Duodenal mucosa (tissue), 2 donors: ENCODE measurements around the gene HLA-DPA1.

Experiments
- H3K27ac ChIP-seq: one replicate; pipeline ENCODE4 v1.7.0; 2013; ENCODE audit warnings: low read depth, low read length
- H3K27me3 ChIP-seq, 2 donors: one replicate each; pipeline ENCODE4 v1.7.0; 2013; ENCODE audit warnings: low read length in 2 of 2, control low read depth in 1 of 2; ENCODE audit not compliant: insufficient read depth in 2 of 2, control insufficient read depth in 1 of 2
- H3K36me3 ChIP-seq, 2 donors: one replicate each; pipeline ENCODE4 v1.7.0; 2013; ENCODE audit warnings: low read length in 2 of 2, control low read depth in 1 of 2; ENCODE audit not compliant: insufficient read depth in 2 of 2, control insufficient read depth in 1 of 2
- H3K4me1 ChIP-seq, 2 donors: one replicate each; pipeline ENCODE4 v1.7.0; 2013; ENCODE audit warnings: low read length in 2 of 2, control low read depth in 1 of 2; ENCODE audit not compliant: insufficient read depth in 2 of 2, control insufficient read depth in 1 of 2
- H3K4me3 ChIP-seq, 2 donors: one replicate each; pipeline ENCODE4 v1.7.0; 2013; ENCODE audit warnings: low read length in 2 of 2, low read depth in 1 of 2
- H3K9ac ChIP-seq, 2 donors: one replicate each; pipeline ENCODE4 v1.7.0; 2013; ENCODE audit warnings: low read length in 2 of 2, low read depth in 1 of 2
- H3K9me3 ChIP-seq, 2 donors: one replicate each; pipeline ENCODE4 v1.7.0; 2013; ENCODE audit warnings: low read length in 2 of 2, control low read depth in 1 of 2; ENCODE audit not compliant: control insufficient read depth in 1 of 2

HLA-DPA1 gene

DNA sequence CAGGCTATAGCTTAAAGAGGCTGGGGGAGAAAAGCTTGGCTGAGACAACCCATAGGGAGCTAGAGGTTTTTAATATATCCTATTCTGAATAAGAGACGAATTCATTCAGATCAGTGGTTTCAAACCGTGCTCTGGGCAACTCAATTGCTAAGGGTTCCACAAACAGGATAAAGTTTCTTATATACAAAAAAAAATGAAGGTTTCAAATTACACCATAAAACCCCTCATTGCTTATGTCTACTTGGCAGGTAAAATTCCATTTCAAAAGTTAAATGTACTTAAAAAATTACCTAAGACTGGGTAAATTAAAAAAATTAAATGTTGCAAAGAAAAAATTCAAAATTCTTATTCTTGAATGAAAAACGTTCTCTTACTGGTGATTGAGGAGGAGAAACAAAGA is 5.0 kb upstream of the HLA-DPA1 start:
- Histone ChIP-seq H3K27ac (no peak overlapping the region), H3K9ac (no peak overlapping the region), H3K36me3 (no peaks in the 10 kb centered on the region), H3K9me3 (no peaks in the 10 kb centered on the region), H3K4me1 (peaks cover 0 to 13% of the 10 kb centered on the region in 2 donors), H3K4me3 (peak overlapping the region; percentile 2 to 28), H3K27me3 (peaks cover 0 to 4% of the 10 kb centered on the region in 2 donors)

DNA sequence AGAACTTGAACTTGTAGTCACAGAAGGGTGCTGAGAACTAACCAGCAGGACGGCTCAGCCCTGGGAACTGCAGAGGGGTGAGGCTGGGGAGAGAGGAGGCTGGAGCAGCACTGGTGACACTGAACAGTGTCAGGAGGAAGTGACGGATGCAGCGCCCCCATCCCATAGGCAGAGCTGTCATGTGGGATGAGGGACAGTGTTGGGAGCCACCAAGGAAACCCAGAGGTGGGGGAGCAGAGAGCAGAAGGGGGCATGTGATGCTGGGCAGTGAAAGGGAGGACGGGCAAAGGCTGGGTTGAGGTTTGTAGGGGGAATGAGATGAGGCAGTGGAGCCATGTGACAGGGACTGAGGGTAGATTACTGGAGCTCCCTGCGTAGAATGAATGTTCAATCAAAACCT is 4.5 kb upstream of the HLA-DPA1 start:
- H3K4me1 ChIP-seq = peaks cover 0 to 13% of the 10 kb centered on the region in 2 donors
- no peaks in the 10 kb centered on the region for H3K9me3 ChIP-seq
- no peak overlapping the region for H3K9ac ChIP-seq

DNA sequence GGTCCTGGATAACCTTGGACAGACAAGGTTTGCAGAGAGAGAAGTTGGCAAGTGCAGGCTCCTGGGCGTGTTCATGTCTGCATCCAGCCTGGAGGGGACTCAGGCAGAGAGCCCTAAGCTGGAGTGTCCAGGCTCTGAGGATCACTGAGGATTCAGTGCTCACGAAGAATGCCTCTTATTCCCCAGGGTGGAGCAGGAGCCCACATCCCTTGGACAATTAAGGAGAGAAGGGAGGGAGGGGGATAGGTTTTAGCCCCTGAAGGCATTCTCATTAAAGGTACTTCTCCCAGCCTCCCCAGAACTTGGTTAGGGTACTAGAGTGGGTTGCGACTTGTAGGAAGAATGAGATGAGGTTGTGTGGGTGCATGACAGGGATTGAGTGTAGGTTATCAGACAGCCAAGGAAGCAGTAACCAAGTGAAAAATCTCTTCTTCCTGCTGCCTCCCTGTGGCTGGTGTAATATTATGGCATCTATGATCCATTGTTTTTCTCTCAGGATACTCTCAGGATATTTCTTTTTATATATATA is 3.0 kb upstream of the HLA-DPA1 start:
- Histone ChIP-seq H3K4me1 (peaks cover 0 to 17% of the 10 kb centered on the region in 2 donors), H3K36me3 (no peaks in the 10 kb centered on the region), H3K9me3 (no peaks in the 10 kb centered on the region), H3K9ac (peak overlapping the region; percentile 54 to 65), H3K4me3 (peak overlapping the region; percentile 65 to 71), H3K27me3 (peaks cover 0 to 4% of the 10 kb centered on the region in 2 donors), H3K27ac (peak overlapping the region; percentile 50)

More for the DNA sequence above, 4.5 kb upstream of the HLA-DPA1 start:
- peaks cover 0 to 4% of the 10 kb centered on the region in 2 donors for H3K27me3 ChIP-seq
- no peak overlapping the region for H3K27ac ChIP-seq
- peak overlapping the region; percentile 2 to 42 for H3K4me3 ChIP-seq
- no peaks in the 10 kb centered on the region for H3K36me3 ChIP-seq

DNA sequence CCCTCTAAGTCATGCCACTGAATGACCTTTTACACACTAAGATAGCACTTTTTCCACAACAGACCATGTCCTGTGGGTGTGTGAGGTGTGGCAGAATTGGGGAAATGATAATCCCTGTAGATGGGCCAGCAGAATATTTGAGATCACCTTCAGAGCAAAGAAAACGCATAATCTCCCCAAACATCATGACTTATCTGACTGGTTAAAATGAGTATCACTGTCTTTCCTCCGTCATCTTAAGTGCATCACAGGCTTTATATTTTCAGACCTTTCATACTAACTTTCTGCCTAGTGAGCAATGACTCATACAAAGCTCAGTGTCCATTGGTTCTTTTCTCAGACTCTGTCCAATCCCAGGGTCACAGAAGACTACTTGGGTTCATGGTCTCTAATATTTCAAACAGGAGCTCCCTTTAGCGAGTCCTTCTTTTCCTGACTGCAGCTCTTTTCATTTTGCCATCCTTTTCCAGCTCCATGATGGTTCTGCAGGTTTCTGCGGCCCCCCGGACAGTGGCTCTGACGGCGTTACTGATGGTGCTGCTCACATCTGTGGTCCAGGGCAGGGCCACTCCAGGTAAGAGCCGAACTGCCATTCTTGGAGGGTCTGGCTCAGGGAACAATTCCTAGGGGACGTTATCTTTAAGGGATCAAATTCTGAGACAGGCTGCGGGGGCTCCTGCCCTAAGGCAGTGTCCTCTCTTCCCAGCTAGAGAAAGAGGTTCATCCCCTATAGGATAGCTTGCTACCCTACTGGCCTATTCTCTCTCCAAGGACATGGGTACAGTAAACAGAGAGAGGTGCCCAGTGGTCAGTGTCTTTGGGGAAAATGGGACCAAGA is 2.3 kb upstream of the HLA-DPA1 start, which contains the start of gene HLA-DPB1:
Gene HLA-DPB1, plus strand, starts transcription at position 423 of the 838 bp plus-strand sequence. Its CDS starts 52 bp downstream, at position 475.
- Histone ChIP-seq H3K4me3 (peak within 1 kb of the TSS; percentile 65 to 71), H3K4me1 (peaks cover 0 to 17% of the 10 kb centered on the region in 2 donors), H3K27me3 (peaks cover 0 to 4% of the 10 kb centered on the region in 2 donors), H3K9me3 (no peaks in the 10 kb centered on the region), H3K27ac (peak within 1 kb of the TSS; percentile 50), H3K36me3 (no peaks in the 10 kb centered on the region), H3K9ac (peak within 1 kb of the TSS; percentile 54 to 65)

DNA sequence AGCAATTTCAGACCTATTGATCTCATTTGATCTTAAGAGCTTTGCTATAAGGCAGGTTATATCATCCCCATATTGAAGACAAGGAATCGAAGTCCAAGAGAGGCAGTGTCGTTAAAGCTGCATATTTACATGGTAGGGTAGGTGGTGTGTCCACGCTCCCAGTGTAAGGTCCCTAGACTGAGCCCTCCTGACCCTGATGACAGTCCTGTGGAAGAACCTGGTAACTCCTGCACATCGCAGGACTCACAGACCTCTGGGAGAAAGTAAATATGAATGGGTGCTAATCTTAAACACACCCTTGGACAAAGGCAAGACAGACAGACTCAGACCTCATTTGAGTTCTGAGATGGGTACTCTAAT is 1.7 kb upstream of the HLA-DPA1 start:
- Histone ChIP-seq H3K27me3 (peaks cover 0 to 4% of the 10 kb centered on the region in 2 donors), H3K4me1 (peaks cover 0 to 17% of the 10 kb centered on the region in 2 donors), H3K9me3 (no peaks in the 10 kb centered on the region), H3K36me3 (no peaks in the 10 kb centered on the region), H3K9ac (no peak overlapping the region), H3K27ac (peak overlapping the region; percentile 32), H3K4me3 (no peak overlapping the region)

DNA sequence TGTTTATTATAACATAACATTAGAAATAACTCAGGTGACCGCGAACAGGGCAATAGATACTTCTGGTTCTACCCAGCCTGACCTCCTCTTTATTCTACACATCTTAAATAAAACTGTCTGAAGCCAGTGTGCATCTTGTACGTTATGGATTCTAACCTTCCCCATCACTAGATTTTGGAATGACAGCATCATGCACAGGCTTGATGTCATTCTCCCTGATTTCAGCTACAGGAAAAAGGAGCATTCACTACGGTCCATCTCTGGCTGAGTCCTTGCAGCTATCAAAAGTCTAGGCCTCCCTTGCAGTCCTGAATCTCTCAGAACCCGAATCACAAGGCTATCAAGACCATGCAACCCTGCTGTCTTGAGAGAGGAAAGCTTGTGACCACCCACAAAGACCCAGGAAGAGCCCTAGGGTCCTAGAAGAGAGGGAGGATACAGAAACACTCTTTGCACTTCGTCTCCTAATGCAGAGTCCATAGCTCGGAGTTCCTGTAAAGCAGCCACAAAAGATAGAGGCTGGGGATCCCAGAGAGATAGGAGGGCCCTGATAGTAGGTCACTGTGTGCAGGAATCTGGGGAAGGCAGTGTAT is 845 bp downstream of the HLA-DPA1 start:
- no peaks in the 10 kb centered on the region for H3K9me3 ChIP-seq
- H3K4me1 ChIP-seq = peaks cover 0 to 17% of the 10 kb centered on the region in 2 donors
- no peak overlapping the region for H3K27ac ChIP-seq
- H3K27me3 ChIP-seq = no peaks in the 10 kb centered on the region
- peak overlapping the region in 1 of 2 donors; percentile 26 for H3K9ac ChIP-seq
- H3K36me3 ChIP-seq = peaks cover 0 to 11% of the 10 kb centered on the region in 2 donors
- H3K4me3 ChIP-seq = peak overlapping the region; percentile 65 to 71

DNA sequence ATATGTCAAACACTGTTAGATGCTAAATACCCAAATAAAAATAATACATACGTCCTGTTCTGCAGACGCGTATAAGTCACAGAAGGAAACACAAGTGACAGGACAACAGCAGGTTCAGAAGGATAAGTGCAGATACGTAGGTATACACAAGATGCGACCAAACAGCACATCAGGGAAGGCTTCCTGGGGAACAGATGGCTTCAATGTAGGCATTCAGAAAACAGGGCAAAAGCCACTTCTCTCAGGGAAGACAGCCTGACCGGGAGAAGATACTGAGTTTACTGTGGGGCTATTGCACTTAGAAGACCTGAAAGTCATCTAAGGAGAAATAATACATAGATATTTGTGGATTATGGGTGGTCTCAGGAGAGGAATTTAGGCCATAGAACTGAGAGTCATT is 1.9 kb downstream of the HLA-DPA1 start:
- H3K4me3 ChIP-seq = peak overlapping the region; percentile 34 to 71
- H3K36me3 ChIP-seq = peaks cover 0 to 11% of the 10 kb centered on the region in 2 donors
- no peak overlapping the region for H3K27ac ChIP-seq
- H3K27me3 ChIP-seq = no peaks in the 10 kb centered on the region
- no peaks in the 10 kb centered on the region for H3K9me3 ChIP-seq
- peaks cover 0 to 16% of the 10 kb centered on the region in 2 donors for H3K4me1 ChIP-seq
- H3K9ac ChIP-seq = peak overlapping the region in 1 of 2 donors; percentile 35

DNA sequence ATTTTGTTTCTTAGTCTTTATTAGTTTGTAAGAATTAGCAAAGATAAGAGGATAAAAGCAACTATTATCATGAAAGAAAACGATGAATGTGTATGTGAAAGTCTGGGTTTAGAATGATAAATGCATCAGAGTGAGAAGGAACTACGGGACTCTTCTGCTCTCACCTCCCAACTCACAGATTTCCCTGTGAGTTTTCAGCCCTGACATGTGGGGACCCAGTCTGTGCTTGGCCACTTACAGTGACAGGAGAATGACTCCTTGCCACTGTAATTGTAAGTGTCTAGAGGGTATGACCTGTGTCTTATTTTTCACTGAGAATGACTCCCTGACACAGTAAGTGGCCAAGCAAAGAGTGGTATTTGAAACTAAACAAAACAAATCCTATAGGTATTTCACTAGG is 2.5 kb downstream of the HLA-DPA1 start:
- Histone ChIP-seq H3K36me3 (peaks cover 0 to 11% of the 10 kb centered on the region in 2 donors), H3K4me1 (peaks cover 0 to 9% of the 10 kb centered on the region in 2 donors), H3K9me3 (no peaks in the 10 kb centered on the region), H3K27ac (no peak overlapping the region), H3K4me3 (peak overlapping the region in 1 of 2 donors; percentile 71), H3K27me3 (no peaks in the 10 kb centered on the region), H3K9ac (no peak overlapping the region)

DNA sequence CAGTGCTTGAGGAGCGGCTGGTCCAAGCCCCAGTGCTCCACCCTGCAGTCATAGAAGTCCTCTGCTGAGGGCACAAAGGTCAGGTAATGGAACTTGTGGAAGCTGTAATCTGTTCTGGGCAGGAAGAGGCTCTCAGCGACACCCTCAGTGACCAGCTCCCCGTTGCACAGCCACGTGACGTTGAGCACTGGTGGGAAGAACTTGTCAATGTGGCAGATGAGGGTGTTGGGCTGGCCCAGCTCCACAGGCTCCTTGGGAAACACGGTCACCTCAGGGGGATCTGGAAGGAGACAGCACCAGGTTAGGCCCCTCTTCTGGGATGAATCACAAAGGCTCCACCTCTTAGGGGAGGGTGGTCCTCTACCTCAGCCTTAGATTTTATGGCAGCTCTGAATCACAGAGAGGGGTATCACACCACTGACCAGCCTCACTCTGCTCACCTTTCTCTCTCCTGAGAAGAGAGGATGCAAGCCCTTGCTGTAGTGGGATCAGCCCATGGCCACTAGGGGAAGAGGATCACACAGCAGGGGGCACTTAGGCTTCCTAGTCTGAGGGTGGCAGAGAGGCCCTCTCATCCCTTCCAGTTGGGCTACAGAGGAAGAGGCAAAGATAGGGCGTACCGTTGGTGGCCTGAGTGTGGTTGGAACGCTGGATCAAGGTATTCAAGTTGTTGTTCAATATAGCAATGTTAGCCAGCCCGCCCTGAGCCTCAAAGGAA is 4.3 kb downstream of the HLA-DPA1 start:
- Histone ChIP-seq H3K9ac (no peak overlapping the region), H3K27me3 (no peaks in the 10 kb centered on the region), H3K4me1 (peaks cover 0 to 4% of the 10 kb centered on the region in 2 donors), H3K4me3 (no peak overlapping the region), H3K27ac (no peak overlapping the region), H3K9me3 (no peaks in the 10 kb centered on the region), H3K36me3 (peaks cover 0 to 11% of the 10 kb centered on the region in 2 donors)
